ENCODE measurements around the gene CLEC2B.

Gene CLEC2B

GRCh38 chr12:9810671-9811070 is 58.5 kb downstream of the CLEC2B start:
- Histone ChIP-seq H3K9ac (ENCODE audit: low read length) (no peak overlapping the region), H3K27me3 (ENCODE audit: insufficient read depth, low read length) (no peaks in the 10 kb centered on the region), H3K36me3 (ENCODE audit: insufficient read depth, low read length) (no peaks in the 10 kb centered on the region), H3K4me1 (ENCODE audit: insufficient read depth, low read length, severe bottlenecking) (peaks cover 4% of the 10 kb centered on the region), H3F3A (ENCODE audit: insufficient read depth, low read length) (no peaks in the 10 kb centered on the region), H3K4me2 (ENCODE audit: low read length) (no peak overlapping the region), H3K4me3 (ENCODE audit: low read depth, low read length, poor library complexity, severe bottlenecking) (no peak overlapping the region), H3K9me3 (ENCODE audit: low read length) (no peaks in the 10 kb centered on the region), H2AFZ (ENCODE audit: low read length) (no peak overlapping the region), H3K27ac (ENCODE audit: low read depth, low read length, poor library complexity, severe bottlenecking) (no peak overlapping the region), H3K79me2 (ENCODE audit: insufficient read depth, low read length) (no peaks in the 10 kb centered on the region), H4K20me1 (ENCODE audit: insufficient read depth, low read length) (no peaks in the 10 kb centered on the region), H3K9me2 (ENCODE audit: low read depth, low read length) (no peaks in the 10 kb centered on the region)
- TF ChIP-seq EZH2 (IDR thresholded peaks at IDR 0.05; ENCODE audit: borderline replicate concordance, low read length) (no peak), CTCF (IDR thresholded peaks at IDR 0.05; ENCODE audit: low read length) (no peak)

DNA sequence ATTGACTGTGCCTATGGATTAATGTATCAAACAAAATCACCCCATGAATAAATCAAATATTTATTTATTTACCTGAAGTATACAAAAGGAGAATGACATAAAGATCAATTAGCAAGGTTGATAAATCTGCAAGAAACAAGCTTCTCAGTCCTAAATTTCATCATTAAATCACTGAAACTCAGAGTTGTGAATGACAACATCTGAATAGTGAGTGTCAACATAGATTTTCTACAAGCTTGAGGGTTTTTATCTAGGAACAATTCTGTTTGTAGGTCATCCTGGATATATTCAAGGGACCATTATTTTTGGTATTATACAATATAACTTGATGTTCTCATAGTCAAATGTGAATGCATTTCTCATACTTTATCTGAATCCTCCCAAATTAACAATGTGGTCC is 59.3 kb downstream of the CLEC2B start:
- Histone ChIP-seq H3K36me3 (ENCODE audit: insufficient read depth, low read length) (no peaks in the 10 kb centered on the region), H3F3A (ENCODE audit: insufficient read depth, low read length) (no peaks in the 10 kb centered on the region), H3K27ac (ENCODE audit: low read depth, low read length, poor library complexity, severe bottlenecking) (no peak overlapping the region), H3K4me2 (ENCODE audit: low read length) (no peak overlapping the region), H3K79me2 (ENCODE audit: insufficient read depth, low read length) (no peaks in the 10 kb centered on the region), H3K27me3 (ENCODE audit: insufficient read depth, low read length) (no peaks in the 10 kb centered on the region), H3K9me3 (ENCODE audit: low read length) (no peaks in the 10 kb centered on the region), H3K9ac (ENCODE audit: low read length) (no peak overlapping the region), H4K20me1 (ENCODE audit: insufficient read depth, low read length) (no peaks in the 10 kb centered on the region), H3K4me3 (ENCODE audit: low read depth, low read length, poor library complexity, severe bottlenecking) (no peak overlapping the region), H3K4me1 (ENCODE audit: insufficient read depth, low read length, severe bottlenecking) (peaks cover 4% of the 10 kb centered on the region), H3K9me2 (ENCODE audit: low read depth, low read length) (no peaks in the 10 kb centered on the region), H2AFZ (ENCODE audit: low read length) (no peak overlapping the region)
- TF ChIP-seq EZH2 (IDR thresholded peaks at IDR 0.05; ENCODE audit: borderline replicate concordance, low read length) (no peak), CTCF (IDR thresholded peaks at IDR 0.05; ENCODE audit: low read length) (no peak)

- no peaks in the 10 kb centered on the region for H3K9me2 ChIP-seq (ENCODE audit: low read depth, low read length)
- H3K36me3 ChIP-seq (ENCODE audit: insufficient read depth, low read length), result no peaks in the 10 kb centered on the region
- H4K20me1 ChIP-seq (ENCODE audit: insufficient read depth, low read length), result no peaks in the 10 kb centered on the region
- H3K27ac ChIP-seq (ENCODE audit: low read depth, low read length, poor library complexity, severe bottlenecking), result no peak overlapping the region
- H3K4me3 ChIP-seq (ENCODE audit: low read depth, low read length, poor library complexity, severe bottlenecking), result no peak overlapping the region
- peaks cover 4% of the 10 kb centered on the region for H3K4me1 ChIP-seq (ENCODE audit: insufficient read depth, low read length, severe bottlenecking)
- no peak overlapping the region for H3K9ac ChIP-seq (ENCODE audit: low read length)
- TF ChIP-seq EZH2 (IDR thresholded peaks at IDR 0.05; ENCODE audit: borderline replicate concordance, low read length) (no peak), CTCF (IDR thresholded peaks at IDR 0.05; ENCODE audit: low read length) (no peak)
- no peaks in the 10 kb centered on the region for H3K9me3 ChIP-seq (ENCODE audit: low read length)
- H3K27me3 ChIP-seq (ENCODE audit: insufficient read depth, low read length), result no peaks in the 10 kb centered on the region
- H3K4me2 ChIP-seq (ENCODE audit: low read length), result no peak overlapping the region
- no peaks in the 10 kb centered on the region for H3K79me2 ChIP-seq (ENCODE audit: insufficient read depth, low read length)
- no peak overlapping the region for H2AFZ ChIP-seq (ENCODE audit: low read length)
- no peaks in the 10 kb centered on the region for H3F3A ChIP-seq (ENCODE audit: insufficient read depth, low read length)
These were observed 59.8 kb downstream of the CLEC2B start for GRCh38 chr12:9809338-9809737.

All from OCI-LY1 (cell line).